K562 treated with DMSO at 1 percent for 12 hours (cell line): Measurements from ENCODE around the gene MRPL1. TPM values are rescaled to one million over a fixed set of nuclear protein-coding genes. Genes with fewer than 3 reads are reported as not detected.

Source experiments
- total RNA-seq: library from RNA; unstranded; fragments of 300-600 nt; gene quantifications from 2 replicates; pipeline ENCODE4 v1.2.3, GENCODE V29; 2022; ENCODE audit not compliant: insufficient read depth

Gene MRPL1
- 10.5 and 11.1 TPM in 2 replicates for total RNA-seq

GRCh38 chr4:77862478-77863216 is at the start of gene MRPL1:
Gene MRPL1 (plus strand): TSS chr4:77862830. CDS start chr4:77862849, 19 bp downstream.

GRCh38 chr4:77818602-77819403 is 43.8 kb upstream of the MRPL1 start, which contains the start of gene CNOT6L:
Gene CNOT6L (minus strand): TSS chr4:77819368. CDS start chr4:77819308, 60 bp downstream.

Other genes with a start within 250 kb of the MRPL1 start
- 1.5 and 19.0 TPM in 2 replicates for gene CNOT6L, start 43.5 kb upstream of the MRPL1 start, total RNA-seq
- gene FRAS1, start 194.5 kb downstream of the MRPL1 start, total RNA-seq = 0.10 TPM in 1 of 2 replicates, not detected in the other